PFSK-1 (cell line): ENCODE data around the gene ARHGEF19.

Experiments used
- POLR2AphosphoS5 ChIP-seq: IDR thresholded peaks from 2 replicates; pipeline ENCODE4 v1.6.1; 2012; ENCODE audit warnings: low read depth, mild to moderate bottlenecking, control low read depth, low read length, moderate library complexity
- TAF1 ChIP-seq: IDR thresholded peaks from 2 replicates; pipeline ENCODE4 v1.6.1; 2012; ENCODE audit warnings: low read length, control low read depth, borderline replicate concordance; ENCODE audit not compliant: insufficient read depth

- TF ChIP-seq TAF1 (no peak), POLR2AphosphoS5 (no peak)
These were observed 5.7 kb upstream of the ARHGEF19 start for GRCh38 chr1:16218014-16218673.
